ENCODE measurements around the gene ZC3H18.

The ZC3H18 gene

DNA sequence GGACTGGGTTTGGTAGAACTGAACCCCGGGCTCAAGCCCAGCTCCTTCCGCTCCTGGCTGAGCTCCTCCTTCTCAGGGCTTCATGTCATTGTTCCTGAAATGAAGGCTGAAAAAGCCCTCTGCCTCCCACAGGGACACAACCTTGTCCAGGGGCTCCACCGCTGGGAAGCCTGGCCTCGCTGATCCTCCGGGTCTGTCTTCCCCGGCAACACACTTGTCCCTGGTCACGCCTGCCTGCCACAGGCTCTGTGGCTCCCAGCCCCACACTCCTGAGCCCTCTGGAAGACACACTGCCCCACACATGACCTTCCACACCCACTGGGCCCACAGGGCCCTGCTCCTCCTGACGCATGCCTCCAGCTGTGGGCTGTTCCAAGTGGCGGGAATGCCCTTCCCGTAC is 18.0 kb upstream of the ZC3H18 start:
- no peak for DNase-seq

DNA sequence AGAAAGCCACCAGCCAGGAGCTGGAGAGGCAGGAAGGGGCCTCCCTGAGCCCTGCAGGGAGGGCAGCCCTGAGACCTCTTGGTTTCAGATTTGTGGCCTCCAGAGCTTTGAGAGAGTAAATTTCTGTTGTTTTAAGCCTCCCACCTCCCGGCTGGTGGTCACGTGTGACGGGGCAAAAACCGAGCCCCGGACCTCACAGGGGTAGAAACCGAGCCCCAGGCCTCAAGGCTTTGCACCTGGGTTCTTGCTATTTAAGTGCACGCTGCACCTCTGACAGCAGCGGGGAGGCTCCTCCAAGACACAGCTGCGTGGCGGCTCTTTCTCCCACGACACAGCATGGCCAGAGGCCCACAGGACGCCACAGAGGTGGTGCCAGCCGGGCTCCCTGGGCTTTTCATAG is 17.4 kb upstream of the ZC3H18 start:
- no peak for DNase-seq

GRCh38 chr16:88553739-88554138 is 16.5 kb upstream of the ZC3H18 start:
- no peak for DNase-seq

- DNase-seq = no peak
Observed at GRCh38 chr16:88554711-88555264, 15.4 kb upstream of the ZC3H18 start.

DNA sequence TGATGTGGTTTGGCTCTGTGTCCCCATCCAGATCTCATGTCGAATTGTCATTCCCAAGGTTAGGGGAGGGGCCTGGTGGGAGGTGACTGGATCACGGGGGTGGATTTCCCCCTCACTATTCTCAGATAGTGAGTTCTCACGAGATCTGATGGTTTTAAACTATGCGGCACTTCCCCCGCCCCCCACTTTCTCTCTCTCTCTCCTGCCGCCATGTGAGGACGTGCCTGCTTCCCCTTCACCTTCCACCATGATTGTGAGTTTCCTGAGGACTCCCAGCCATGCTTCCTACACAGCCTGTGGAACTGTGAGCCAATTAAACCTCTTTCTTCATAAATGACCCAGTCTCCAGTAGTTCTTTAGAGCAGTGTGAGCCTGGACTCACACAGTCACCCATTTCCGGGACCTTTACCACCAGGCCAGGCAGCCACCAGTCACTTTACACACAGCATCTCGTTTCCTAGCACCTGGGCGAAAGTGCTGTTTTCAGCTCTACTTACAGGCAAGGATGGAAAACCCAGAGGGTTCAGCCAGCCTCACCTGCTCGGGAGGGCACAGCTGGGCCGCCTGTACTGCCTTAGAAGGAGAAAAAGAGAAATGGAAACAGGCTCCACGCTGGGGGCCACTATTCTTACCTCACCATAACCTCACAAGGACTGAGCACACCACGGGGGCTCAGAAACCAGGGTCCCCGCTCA is 13.8 kb upstream of the ZC3H18 start:
- no peak for DNase-seq

DNA sequence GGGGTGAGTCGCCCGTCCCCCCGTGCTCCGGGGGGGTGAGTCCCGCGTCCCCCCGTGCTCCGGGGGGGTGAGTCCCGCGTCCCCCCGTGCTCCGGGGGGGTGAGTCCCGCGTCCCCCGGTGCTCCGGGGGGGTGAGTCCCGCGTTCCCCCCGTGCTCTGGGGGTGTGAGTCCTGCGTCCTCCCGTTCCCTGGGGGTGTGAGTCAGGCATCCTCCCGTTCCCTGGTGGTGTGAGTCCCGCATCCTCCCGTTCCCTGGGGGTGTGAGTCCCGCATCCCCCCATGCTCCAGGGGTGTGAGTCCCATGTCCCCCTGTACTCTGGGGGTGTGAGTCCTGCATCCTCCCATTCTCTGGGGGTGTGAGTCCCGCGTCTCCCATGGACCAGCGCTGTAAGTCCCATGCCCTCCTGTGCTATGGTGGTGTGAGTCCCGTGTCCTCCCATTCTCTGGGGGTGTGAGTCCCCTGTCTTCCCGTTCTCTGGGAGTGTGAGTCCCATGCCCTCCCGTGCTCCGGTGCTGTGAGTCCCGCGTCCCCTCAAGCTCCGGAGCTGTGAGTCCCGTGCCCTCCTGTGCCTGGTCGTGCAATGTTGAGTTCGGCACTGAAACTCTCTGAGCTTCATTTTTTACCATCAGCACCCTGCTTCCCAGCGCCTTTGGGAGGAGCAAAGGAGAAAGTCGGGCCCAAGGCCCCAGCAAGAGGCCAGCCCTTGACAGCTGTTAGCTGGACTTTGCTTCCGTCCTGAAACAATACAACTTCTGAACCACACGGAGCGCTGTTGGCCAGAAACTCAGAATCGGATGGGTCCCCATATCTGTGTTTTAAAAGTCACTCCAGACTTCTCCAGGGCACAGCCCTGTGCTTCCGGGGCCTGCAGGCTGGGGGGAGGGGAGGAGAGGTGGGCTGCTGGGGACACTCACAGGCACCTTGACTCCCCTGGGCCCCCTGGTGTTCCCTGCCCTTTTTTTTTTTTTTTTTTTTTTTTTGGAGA is 11.5 kb upstream of the ZC3H18 start:
- DNase-seq = no peak

- DNase-seq = no peak
Observed at GRCh38 chr16:88560714-88561484, 9.3 kb upstream of the ZC3H18 start.

GRCh38 chr16:88561485-88562359 is 8.5 kb upstream of the ZC3H18 start:
- DNase-seq = no peak

DNA sequence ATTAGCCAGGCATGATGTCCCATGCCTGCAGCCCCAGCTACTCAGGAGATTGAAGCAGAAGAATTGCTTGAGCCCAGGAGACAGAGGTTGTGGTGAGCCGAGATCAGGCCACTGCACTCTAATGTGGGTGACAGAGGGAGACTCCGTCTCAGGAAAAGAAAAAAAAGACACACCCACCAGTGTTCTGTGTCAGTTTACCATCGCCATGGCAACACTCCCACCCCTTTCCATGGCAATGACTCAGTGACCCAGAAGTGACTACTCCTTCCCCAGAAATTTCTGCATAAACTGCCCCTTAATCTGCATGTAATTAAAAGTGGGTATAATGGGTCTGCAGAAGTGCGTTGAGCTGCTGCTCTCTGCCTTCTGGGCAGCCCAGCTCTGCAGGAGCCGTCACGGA is 4.0 kb upstream of the ZC3H18 start:
- DNase-seq = peak; percentile 22

- DNase-seq = no peak
Observed at GRCh38 chr16:88568710-88569613, 1.2 kb upstream of the ZC3H18 start.

DNA sequence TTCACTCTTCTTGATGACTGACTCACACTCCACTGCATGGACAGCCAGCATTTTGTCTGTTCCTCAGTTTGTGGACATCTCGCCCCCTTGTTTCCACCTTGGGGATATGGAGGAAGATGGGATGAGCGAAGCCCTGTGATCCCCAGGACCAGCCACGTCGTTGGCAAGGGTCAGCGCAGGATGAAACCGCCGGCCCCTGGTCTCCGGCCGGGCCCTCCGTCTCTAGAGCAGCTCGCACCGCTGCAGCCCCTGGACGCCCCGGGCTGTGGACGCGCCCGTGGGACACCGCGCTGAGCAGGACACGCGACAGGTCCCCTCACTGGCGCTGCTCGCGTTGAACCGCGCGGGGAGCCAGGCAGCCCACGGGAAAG is 604 bp upstream of the ZC3H18 start:
- DNase-seq = no peak

DNA sequence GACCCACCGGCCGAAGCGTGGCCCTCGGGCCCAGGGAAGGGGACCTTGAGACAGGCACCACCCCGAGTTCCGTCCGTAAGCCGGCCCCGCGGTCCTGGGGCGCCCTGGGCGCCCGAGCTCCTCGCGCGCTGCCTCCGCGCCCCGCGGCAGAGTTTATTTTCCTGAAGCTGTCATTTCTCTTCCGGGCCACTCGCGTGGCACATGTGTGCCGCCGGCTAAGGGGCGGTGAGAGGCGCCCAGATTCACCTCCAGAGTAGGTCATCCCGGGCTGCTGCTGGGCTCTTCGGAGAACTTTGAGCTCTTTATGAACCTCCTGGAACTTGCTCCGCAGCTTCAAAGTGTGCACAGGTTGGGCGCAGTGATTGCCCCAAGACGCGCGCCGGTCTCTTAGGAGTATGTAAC is 489 bp downstream of the ZC3H18 start:
- no peak for DNase-seq

GRCh38 chr16:88575251-88575650 is 5.0 kb downstream of the ZC3H18 start:
- no peak for DNase-seq

DNA sequence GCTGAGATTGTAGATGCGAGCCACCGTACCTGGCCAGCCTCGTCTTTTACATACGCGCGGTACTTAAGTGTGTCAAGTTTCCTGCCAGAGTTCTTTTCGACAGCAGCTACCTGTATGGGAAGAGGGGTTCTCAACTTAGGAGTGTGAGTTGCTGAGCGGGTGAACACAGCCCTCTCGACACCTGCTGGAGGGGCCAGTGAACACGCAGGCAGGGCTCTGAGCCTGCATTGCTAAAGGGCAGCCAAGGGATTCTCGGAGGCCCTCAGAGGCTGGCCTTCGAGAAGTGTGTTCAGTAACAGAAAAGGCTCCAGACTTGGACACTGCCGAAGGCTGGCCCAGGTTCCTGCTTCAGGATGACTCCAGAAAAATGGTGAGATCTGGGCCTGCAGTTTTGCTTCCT is 6.1 kb downstream of the ZC3H18 start:
- no peak for DNase-seq

DNA sequence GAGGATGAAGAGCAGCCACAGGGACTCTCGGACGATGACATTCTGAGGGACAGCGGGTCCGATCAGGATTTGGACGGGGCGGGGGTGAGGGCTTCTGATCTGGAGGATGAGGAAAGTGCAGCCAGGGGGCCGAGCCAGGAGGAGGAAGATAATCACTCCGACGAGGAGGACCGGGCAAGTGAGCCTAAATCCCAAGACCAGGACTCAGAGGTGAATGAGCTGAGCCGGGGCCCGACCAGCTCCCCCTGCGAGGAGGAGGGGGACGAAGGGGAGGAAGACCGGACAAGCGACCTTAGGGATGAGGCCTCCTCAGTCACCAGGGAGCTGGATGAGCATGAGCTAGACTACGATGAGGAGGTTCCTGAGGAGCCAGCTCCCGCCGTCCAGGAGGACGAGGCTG is 7.0 kb downstream of the ZC3H18 start:
- no peak for DNase-seq

GRCh38 chr16:88578446-88579313 is 8.5 kb downstream of the ZC3H18 start:
- DNase-seq = no peak

GRCh38 chr16:88580371-88580770 is 10.2 kb downstream of the ZC3H18 start:
- DNase-seq = no peak

GRCh38 chr16:88581033-88581432 is 10.8 kb downstream of the ZC3H18 start:
- no peak for DNase-seq

DNA sequence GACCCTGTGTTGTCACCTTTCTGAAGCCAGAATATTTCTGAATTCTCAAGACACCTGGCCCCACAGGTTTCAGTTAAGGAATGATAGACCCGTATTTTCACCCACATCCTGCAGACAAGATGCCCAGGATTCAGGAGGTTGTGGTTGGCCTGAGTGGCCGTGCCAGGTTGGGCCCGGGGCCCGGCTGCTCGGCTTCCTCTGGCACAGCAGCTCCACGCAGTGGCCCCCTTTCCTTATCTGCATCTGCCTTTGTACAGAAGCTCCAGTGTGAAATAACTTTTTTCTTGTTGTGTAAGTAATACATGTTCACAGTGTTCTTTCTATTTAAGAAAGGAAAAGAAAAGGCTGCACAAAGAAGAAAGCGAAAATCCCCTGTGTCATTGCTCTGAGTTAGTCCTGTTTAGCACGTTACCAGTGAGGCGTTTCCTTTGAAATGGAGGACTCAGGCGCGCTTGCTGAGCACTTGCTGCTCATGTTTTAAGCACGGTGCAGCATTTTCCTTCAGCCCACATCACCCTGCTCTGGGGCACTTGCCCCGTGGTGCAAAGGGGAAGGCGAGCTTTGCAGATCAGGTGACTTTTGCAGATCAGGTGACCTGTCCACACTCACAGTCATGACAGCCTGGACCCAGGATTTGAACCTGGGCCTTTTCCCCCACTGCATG is 12.8 kb downstream of the ZC3H18 start:
- no peak for DNase-seq

Data from GOT3 (cell line).